HG03575 (cell line): ENCODE measurements around the gene POU4F1.
"Not testable (repeated sequence)": the region's sequence is repeated elsewhere in the genome, so short reads cannot be mapped to it uniquely, and the experiment has no call there.

ENCODE experiments used
- ATAC-seq: cut with Tn5 transposase; IDR thresholded peaks from one replicate; pipeline ENCODE4 v1.9.1; 2021; ENCODE audit not compliant: unreplicated experiment, insufficient number of reproducible peaks, low FRiP score; ENCODE audit errors: extremely low read depth

POU4F1 gene

GRCh38 chr13:78603240-78603957 lies at the start of gene POU4F1:
Gene POU4F1, minus strand, starts transcription at chr13:78603552. Its CDS starts 226 bp downstream, at chr13:78603326.
- ATAC-seq = no peak

DNA sequence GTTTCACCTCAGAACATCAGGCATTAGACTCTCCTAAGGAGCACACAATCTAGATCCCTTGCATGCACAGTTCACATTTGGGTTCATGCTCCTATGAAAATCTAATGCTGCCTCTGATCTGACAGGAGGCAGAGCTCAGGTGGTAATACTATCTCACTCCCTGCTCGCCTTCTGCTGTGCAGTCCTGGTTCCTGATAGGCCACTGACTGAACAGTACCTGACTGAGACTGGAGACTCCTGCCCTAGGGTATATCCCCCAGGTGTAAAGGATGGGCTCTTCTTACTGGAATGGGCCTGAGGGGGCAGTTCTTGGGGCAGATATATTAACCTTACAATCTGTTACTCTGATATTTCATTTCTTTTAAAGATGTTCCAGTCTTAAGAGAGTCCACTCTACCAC lies 49.3 kb upstream of the POU4F1 start:
- ATAC-seq = no peak

- no peak for ATAC-seq
These were observed 47.3 kb upstream of the POU4F1 start for GRCh38 chr13:78650717-78651083.

- ATAC-seq = no peak
These were observed 46.8 kb upstream of the POU4F1 start for GRCh38 chr13:78649997-78650716.

DNA sequence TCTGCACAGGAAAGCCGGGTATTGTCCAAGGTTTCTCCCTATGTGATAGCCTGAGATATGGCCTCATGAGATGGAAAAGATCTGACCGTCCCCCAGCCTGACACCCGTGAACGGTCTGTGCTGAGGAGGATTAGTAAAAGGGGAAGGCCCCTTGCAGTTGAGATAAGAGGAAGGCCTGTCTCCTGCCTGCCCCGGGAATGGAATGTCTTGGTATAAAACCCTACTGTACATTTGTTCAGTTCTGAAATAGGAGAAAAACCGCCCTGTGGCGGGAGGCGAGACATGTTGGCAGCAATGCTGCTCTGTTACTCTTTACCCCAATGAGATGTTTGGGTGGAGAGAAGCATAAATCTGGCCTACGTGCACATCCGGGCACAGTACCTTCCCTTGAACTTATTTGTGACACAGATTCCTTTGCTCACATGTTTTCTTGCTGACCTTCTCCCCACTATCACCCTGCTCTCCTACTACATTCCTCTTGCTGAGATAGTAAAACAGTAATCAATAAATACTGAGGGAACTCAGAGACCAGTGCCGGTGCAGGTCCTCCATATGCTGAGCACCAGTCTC lies 43.8 kb upstream of the POU4F1 start:
- not testable (repeated sequence) for ATAC-seq

DNA sequence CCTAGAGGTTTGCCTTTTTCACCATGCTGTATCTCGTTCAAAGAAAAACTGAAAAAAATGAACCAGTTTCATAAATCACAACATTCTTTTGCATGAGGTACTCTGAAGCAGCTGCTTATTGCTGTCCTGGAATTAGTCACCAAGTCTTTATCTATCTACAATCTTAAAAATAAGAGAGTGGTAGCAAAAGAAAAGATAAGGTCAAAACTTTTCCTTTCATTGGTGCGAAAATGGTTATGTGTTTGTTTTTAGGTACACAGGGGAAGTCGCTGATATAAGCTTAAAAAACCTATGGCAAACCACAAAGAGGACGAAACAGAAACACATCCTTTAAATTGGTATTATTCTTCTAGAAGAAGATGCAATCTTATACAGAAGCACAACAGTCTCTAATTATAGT lies 34.9 kb upstream of the POU4F1 start:
- peak; percentile 70 for ATAC-seq

GRCh38 chr13:78636495-78636894 lies 33.1 kb upstream of the POU4F1 start:
- no peak for ATAC-seq

DNA sequence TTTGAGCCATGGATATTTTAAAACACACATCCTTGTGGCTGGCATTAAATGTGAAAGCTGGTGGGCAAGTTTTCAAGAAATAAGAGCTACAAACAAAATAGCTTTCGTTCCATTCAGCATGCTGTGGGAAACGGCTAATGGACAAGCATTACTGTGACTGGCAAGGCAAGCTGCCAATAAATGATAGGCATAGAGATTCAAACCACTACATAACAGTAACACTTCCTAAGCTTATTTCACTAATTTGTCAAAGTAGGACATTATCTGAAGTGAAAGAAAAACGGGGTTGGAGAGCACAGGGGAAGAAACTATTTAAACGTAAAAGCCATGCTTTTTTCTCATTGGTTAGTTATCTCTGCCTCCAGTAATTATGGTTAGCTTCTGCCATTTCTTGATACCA lies 29.6 kb upstream of the POU4F1 start:
- no peak for ATAC-seq

DNA sequence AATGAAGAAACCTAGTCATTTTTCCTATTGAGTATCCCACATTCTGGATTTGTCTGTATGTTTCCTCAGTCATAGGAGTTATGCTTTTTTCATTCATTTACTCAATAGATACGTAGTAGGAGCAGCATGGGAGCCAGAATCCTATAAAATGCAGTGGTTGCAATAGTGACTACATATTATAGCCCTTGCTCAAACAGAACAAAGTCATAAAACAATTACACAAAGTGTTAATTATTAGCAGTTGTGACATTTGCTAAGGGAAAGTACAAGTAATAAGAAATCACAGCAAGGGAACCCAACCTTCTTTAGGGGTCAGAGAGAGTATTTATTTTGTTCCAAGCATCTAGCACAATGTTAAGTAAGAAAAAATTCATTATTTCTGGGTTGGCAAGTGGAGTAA lies 27.7 kb upstream of the POU4F1 start:
- ATAC-seq = no peak

- no peak for ATAC-seq
These were observed 27.2 kb upstream of the POU4F1 start for GRCh38 chr13:78630511-78630910.

DNA sequence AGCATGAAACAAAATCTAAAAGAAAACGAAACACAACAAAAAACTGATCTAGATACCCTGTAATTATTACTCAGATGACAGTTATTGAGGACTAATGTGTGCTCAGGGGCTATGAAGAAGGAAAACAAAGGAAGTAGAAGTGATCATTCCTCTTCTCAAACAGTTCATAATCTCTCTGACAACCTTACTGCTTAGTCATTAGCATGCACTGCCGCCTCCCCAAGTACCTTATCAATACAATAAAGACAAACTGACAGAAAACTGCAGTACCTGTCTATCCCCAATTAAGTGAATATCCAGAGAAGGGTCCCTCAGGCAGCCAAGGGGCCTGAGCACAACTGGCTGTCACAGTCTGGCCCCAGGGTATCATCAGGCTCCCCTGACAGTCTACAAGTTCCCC lies 22.0 kb upstream of the POU4F1 start:
- no peak for ATAC-seq

- no peak for ATAC-seq
These were observed 19.8 kb upstream of the POU4F1 start for GRCh38 chr13:78623132-78623531.

GRCh38 chr13:78620936-78621470 lies 17.7 kb upstream of the POU4F1 start:
- no peak for ATAC-seq

DNA sequence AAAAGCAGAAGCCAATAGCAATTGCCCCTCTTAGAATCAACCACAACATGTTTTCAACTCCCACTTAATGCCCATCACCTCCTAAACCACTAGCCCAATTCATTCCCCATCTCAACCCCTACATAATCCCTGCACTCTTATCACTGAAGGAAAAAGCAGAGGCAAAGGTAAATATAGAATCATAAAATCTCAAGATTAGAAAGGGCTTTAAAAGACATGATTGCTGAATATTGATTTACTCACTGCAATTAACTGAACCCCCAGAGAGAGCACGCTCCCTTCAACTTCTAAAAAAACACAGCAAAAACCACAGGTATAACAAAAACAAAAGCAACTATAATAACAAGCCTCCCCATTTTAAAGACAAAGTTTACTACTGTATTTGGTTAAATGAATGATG lies 15.1 kb upstream of the POU4F1 start:
- ATAC-seq = no peak

DNA sequence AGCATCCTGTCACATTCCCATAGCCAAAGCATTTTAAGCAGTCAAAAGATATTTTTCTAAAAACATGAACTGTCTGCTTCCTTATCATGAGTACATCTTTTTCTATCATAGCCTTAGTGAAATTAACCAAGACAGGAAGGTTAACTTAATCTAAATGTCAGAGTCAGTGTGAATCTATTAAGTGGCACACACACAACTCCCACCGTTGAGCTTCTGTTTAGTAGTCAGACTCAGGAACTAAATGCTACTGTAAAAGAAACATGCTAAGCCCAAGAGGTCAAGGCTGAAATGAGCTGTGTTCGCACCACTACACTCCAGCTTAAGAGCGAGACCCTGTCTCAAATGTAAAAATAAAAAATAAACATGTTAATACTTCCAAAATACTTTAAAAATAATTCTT lies 7.7 kb upstream of the POU4F1 start:
- no peak for ATAC-seq

DNA sequence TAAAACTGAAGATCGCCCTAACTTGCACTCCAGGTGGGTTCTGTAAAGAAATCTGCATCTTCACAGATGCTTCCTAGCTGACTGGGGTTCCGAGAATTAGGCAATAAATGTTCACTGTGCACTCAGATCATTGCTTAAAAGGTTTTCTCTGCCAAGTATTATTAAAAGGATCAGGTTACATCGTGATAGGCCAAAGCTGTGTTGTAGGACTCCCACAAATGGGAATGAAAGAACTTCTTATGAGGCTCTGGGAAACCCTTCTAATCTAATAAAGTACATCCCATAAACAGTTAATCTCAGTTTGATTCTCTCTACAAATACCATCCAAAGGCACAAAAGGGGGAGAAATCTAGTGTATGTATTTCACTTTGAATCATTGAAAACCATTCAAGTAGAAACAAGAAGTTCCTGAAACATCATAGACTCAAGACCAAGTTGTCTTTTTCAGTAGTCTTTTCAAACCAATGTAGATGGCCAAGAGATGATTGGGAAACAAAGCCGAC lies 7.1 kb upstream of the POU4F1 start:
- no peak for ATAC-seq

DNA sequence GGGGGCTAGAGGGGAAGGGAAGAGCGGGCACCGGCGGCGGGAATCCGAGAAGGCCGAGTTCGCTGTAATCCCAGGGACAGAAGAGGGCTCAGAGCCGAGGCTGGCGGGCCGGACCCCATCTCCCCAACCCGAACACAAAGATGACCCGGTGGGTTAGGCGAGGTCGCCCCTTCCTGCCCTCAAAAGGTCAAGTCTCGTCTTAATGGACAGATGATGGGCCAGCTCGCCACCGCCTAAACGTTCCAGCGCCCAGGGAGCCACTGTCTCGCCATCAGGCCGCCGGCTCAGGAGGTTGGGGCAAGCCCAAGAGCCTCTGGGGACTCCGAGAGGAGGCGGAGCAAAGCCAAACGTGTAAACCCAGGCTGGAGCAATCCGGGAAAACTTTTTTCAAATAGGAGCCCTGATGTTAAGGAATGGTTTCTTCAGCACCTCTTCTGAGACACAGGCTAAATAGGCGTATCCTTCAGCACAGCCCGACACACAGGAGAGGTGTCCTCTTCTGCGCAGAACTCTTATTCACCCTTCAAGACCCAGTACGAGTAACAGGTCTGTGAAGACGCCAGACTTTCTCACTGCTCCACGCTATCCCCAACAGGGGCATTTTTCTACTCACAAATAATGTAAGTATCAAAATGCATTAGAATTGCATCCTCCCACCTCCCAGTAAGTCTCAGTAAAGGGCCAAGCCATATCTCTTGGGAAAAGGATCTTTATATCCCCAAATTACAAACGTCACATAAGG lies 6.3 kb upstream of the POU4F1 start:
- ATAC-seq = no peak

- ATAC-seq = no peak
These were observed 5.5 kb upstream of the POU4F1 start for GRCh38 chr13:78608688-78609463.

DNA sequence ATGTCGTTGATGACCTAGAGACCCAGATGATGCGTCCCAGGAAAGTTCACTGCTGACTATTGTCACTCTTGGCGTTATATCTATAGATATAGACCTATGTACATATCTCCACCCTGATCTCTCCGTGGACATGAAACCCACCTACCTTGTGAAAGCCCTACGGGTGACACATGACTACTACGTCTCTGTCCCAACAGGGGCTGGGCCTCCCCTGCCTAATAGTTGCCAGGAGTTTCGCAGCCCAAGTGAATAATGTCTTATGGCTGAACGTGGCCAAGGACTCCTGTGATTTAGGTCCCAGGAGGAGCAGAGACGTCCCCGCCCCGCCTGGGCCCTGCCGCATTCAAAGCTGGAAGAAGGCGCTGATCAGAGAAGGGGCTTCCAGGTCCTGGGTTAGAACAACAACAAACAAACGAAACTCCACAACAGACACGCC lies 4.9 kb upstream of the POU4F1 start:
- ATAC-seq = no peak
